Activated naive CD8-positive, alpha-beta T cell treated with anti-CD3 and anti-CD28 coated beads, Interleukin-2, amount 10 ng/mL, durations not matched to agents 7 days and 5 days (primary cell): ENCODE results near the gene C1QTNF6. TPM values are rescaled to one million over a fixed set of nuclear protein-coding genes. Genes with fewer than 3 reads are reported as not detected.
A peak's percentile ranks its signal among the peaks of the same experiment; 100 is the strongest.
"Not testable (repeated sequence)": the region's sequence is repeated elsewhere in the genome, so short reads cannot be mapped to it uniquely, and the experiment has no call there.

ENCODE experiments used
- ATAC-seq: fragments of 150-1000 bp; cut with Tn5 transposase; one replicate; pipeline ENCODE4 v1.10.0; 2021; ENCODE audit warnings: low read depth, moderate library complexity
- POLR2A ChIA-PET: fragments of 350-600 bp; sonication (Branson Sonifier 250); formaldehyde crosslinking; loops from one replicate; lab custom pipeline; 2021; ENCODE audit warnings: antibody characterized with exemption; lab: Charles Lee
- DNase-seq: peaks from one replicate; pipeline ENCODE4 v3.0.0; 2021
- H3K27ac Mint-ChIP-seq: one replicate; pipeline ENCODE4 v1.8.0; 2022; ENCODE audit warnings: mild to moderate bottlenecking, mixed read lengths
- H3K27me3 Mint-ChIP-seq: one replicate; pipeline ENCODE4 v1.8.0; 2022; ENCODE audit warnings: mild to moderate bottlenecking, moderate library complexity, mixed read lengths
- H3K36me3 Mint-ChIP-seq: one replicate; pipeline ENCODE4 v1.8.0; 2021; ENCODE audit warnings: mild to moderate bottlenecking, mixed read lengths
- H3K4me1 Mint-ChIP-seq: one replicate; pipeline ENCODE4 v1.8.0; 2021; ENCODE audit warnings: mixed read lengths
- H3K4me3 Mint-ChIP-seq: one replicate; pipeline ENCODE4 v1.8.0; 2022; ENCODE audit warnings: mild to moderate bottlenecking, moderate library complexity, mixed read lengths
- H3K9me3 Mint-ChIP-seq: one replicate; pipeline ENCODE4 v1.8.0; 2021; ENCODE audit warnings: mixed read lengths
- total RNA-seq, 2 experiments: library from RNA; stranded (reverse); gene quantifications; one replicate each; pipeline ENCODE4 v1.2.3, GENCODE V29; 2021

Gene C1QTNF6
- total RNA-seq, 2 experiments from 2014 or later, result 15.2 to 15.7 TPM

DNA sequence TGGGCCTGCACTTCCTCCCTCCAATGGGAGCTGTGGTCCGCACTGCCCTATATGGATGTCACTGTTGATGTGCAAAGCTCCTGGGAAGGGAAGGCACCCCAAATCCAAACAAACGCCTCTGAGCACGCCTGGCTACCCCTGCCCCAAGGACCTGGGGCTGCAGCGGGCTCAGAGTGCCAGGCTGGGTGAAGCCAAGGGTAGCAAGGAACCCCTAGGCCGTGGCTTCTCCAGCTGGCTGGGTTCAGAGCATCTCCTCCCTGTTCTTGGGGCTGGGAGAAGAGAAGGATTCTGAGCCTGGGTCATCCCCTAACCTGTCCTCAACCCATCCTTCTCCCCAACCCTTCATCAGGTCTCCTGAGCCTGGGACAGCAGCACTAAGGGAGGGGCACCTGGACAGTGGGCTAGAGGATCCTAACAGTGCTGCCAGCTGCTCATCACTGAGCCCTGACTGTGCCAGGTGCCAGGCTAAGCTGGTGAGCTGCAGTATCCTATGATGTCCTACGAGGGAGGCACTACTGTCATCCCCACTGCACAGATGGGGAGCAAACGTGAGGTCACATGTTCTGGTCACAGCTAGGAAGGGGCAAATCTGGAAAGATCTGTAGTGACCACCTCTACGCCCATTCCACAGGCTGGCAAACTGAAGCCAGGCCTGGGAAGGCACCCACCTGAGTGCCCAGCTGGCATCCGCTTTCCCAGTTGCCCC, 21.2 kb upstream of the C1QTNF6 start:
- ATAC-seq (no peak), DNase-seq (no peak)
- Mint-ChIP-seq H3K9me3 (no peaks in the 10 kb centered on the region), H3K4me3 (no peak overlapping the region), H3K27ac (peak overlapping the region; percentile 18), H3K36me3 (peaks cover 16% of the 10 kb centered on the region), H3K4me1 (peaks cover 12% of the 10 kb centered on the region), H3K27me3 (peaks cover 2% of the 10 kb centered on the region)
- POLR2A ChIA-PET, result interaction anchor here (1.3 to 2.8 kb wide), 5 partner anchors 9 to 129 kb away, joined by 4 to 16 read pairs (median 4); partner anchors contain the start of gene RAC2

DNA sequence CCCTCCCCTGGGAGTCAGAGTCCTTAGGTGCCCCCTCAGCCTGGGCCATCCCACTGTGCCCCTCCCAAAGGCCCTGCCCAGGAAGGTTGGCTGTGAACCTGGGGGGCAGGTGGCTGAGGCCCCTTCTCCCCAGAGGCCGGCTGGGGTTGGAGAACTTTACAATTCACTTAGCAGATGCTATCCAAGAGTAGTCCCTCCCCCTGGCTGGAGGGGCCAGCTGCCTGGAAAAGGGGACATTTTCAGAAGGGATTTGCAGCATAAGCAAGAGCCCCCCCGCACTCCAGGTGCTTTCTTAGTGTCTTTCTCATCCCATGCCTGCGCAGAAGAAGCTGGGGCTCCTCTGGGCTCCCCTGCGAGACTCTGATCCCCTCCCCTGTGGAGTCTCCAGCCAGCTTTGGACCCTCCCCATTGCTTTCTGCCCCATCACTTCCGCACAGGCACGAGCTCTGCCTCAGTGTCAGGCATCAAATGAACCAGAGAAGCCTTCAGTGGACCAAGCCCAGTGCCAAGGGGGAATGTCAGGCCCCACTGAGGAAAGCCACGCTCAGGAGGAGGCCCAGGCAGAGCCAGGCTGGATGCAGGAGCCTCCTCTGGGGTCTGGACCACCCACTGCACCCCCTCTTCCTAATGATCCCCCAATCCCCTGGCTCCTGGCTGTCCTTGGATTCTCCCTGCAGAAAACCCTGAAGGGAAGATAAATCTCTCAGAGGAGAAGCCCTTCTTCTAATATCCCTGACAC, 20.5 kb upstream of the C1QTNF6 start:
- peaks cover 12% of the 10 kb centered on the region for H3K36me3 Mint-ChIP-seq

DNA sequence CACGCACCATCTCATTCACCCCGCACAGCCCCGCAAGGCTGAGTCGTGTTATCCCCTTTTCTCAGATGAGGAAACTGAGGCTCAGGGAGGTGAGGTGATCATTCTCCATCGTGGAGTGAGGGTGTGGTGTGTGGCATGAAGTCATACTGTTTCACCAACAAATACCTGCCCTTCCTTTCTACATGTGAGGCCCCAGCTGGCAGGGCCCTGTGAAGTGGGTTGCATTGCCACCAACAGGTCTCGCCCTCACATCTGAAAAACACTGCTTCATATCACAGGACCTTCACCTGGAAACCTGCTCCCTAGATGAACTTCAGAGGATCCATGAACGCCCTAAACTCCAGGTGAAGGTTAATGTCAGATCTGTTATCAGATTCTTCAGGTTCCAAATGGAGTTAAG, 19.9 kb upstream of the C1QTNF6 start:
- H3K36me3 Mint-ChIP-seq, result peaks cover 10% of the 10 kb centered on the region
- DNase-seq (no peak), ATAC-seq (no peak)
- no peak overlapping the region for H3K4me3 Mint-ChIP-seq
- no peaks in the 10 kb centered on the region for H3K9me3 Mint-ChIP-seq
- POLR2A ChIA-PET, result interaction anchor here (0.9 to 1.5 kb wide), 2 partner anchors 8 to 34 kb away, joined by 3 to 5 read pairs; no protein-coding TSS in a partner anchor
- peaks cover 2% of the 10 kb centered on the region for H3K27me3 Mint-ChIP-seq
- H3K27ac Mint-ChIP-seq, result peak overlapping the region; percentile 54
- H3K4me1 Mint-ChIP-seq, result peaks cover 13% of the 10 kb centered on the region

More for the DNA sequence above, 20.5 kb upstream of the C1QTNF6 start:
- Mint-ChIP-seq H3K9me3 (no peaks in the 10 kb centered on the region), H3K27ac (peak overlapping the region; percentile 18), H3K4me1 (peaks cover 10% of the 10 kb centered on the region), H3K27me3 (peaks cover 2% of the 10 kb centered on the region), H3K4me3 (no peak overlapping the region)
- DNase-seq (peak; percentile 29), ATAC-seq (no peak)
- POLR2A ChIA-PET, result interaction anchor here (1.3 to 2.5 kb wide), 4 partner anchors 9 to 129 kb away, joined by 4 to 13 read pairs (median 4); partner anchors contain the start of gene RAC2

DNA sequence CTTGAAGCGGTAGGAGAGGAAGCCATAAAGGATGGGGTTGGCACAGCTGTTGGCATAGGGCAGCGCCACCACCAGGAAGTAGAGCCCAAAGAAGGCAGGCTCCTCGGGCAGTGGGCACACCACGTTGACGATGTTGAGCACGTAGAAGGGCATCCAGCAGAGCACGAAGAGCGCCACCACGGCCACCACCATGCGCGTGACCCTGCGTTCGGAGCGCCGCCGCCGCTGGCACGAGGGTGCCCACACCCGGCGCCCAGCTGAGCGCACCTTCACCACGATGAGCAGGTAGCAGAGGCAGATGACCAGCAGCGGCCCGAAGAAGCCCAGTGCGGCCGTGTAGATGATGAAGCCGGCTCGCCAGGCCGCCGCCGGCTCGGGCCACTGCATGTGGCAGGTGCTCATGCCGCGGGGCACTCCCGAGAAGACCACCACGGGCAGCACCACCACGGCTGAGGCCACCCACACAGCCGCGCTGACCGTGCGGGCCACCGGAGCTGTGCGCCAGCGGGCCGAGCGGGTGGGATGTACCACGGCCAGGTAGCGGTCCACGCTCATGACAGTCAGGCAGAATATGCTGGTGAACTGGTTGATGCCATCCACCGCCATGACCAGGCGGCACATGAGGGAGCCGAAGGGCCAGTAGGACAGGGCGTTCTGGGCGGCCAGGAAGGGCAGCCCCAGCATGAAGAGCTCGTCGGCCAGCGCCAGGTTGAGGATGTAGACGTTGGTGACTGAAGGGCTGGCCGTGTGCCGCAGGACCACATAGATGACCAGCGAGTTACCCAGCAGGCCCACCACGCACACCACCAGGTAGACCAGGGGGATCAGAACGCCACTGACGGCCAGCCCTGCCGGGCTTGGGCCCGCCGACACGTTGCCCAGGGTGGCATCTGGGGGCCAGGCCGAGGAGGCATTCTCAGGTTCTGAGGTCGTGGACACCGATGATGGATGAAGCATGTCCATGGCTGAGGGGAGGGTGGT, 19.1 kb upstream of the C1QTNF6 start:
- no peak overlapping the region for H3K27ac Mint-ChIP-seq
- H3K36me3 Mint-ChIP-seq, result peaks cover 9% of the 10 kb centered on the region
- POLR2A ChIA-PET, result interaction anchor here (0.9 to 1.8 kb wide), 4 partner anchors 9 to 38 kb away, joined by 3 to 6 read pairs (median 4); no protein-coding TSS in a partner anchor
- no peak overlapping the region for H3K4me3 Mint-ChIP-seq
- H3K9me3 Mint-ChIP-seq, result no peaks in the 10 kb centered on the region
- peaks cover 2% of the 10 kb centered on the region for H3K27me3 Mint-ChIP-seq
- ATAC-seq (no peak), DNase-seq (peak; percentile 26)
- H3K4me1 Mint-ChIP-seq, result peaks cover 14% of the 10 kb centered on the region

DNA sequence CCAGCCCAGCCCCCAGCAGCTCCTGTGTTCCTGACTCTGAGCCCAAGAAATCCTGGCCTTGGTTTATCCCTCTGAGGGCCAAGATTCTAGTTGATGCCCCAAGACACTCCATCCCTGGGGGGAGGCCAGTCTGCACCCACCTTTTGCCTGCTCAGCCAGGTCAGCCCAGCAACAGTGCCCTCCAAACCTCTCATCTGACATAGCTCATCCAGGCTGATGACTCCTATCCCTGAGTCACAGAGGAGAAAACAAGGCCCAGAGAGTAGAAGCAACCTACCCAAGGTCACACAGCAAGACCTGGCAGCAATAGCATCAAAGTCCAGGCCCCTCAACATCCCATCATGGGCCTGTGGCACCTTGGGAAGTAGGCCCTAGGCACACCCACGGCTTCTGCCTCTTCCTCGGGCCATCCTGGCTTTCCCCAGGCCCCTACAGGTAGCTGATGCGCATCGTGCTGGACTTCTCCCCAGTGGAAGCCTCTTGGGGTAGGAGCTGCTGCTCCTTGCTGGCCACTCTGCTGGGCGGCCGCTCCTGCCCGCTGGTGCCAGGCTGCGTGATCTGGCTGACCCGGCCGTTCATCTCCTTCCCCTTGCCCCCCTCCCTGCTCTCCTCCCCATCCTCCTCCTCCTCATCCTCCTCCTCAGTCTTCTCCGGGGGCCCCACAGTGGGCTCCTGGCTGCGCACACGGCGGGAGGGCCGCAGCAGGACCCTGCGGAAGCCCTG, 18.2 kb upstream of the C1QTNF6 start:
- H3K4me1 Mint-ChIP-seq, result peaks cover 16% of the 10 kb centered on the region
- peak; percentile 27 for DNase-seq
- peaks cover 9% of the 10 kb centered on the region for H3K36me3 Mint-ChIP-seq
- H3K9me3 Mint-ChIP-seq, result no peaks in the 10 kb centered on the region
- POLR2A ChIA-PET, result interaction anchor here (0.6 to 1.8 kb wide), 7 partner anchors 12 to 230 kb away, joined by 3 to 6 read pairs (median 3); partner anchors contain the start of gene RAC2
- no peak for ATAC-seq
- H3K27ac Mint-ChIP-seq, result no peak overlapping the region
- peaks cover 2% of the 10 kb centered on the region for H3K27me3 Mint-ChIP-seq
- H3K4me3 Mint-ChIP-seq, result no peak overlapping the region

DNA sequence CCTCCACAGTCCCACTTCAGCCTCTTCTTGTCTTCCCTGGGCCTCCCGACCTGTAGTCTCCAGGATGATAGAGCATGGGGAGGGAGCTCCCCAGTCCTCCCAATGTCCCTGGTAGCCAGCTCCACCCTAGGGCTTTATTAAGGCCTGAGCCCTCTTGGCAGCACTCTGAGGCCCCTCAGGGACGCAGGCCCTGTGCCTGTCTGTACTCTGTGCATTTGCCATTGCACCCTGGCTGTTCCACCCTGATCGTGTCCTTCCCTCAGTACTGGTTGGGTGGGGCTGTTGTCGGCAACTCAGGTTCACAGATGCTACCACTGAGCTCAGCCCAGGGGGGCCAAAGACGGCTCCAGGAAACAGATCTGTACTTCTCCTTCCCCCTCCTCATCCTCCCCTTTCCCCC, 17.0 kb upstream of the C1QTNF6 start:
- DNase-seq (peak; percentile 20), ATAC-seq (no peak)
- H3K36me3 Mint-ChIP-seq, result peaks cover 7% of the 10 kb centered on the region
- peaks cover 23% of the 10 kb centered on the region for H3K4me1 Mint-ChIP-seq
- POLR2A ChIA-PET, result interaction anchor here (1.3 to 1.8 kb wide), 3 partner anchors 13 to 18 kb away, joined by 3 to 6 read pairs (median 4); no protein-coding TSS in a partner anchor
- H3K4me3 Mint-ChIP-seq, result no peak overlapping the region
- peak overlapping the region; percentile 54 for H3K27ac Mint-ChIP-seq
- H3K9me3 Mint-ChIP-seq, result no peaks in the 10 kb centered on the region
- H3K27me3 Mint-ChIP-seq, result peaks cover 2% of the 10 kb centered on the region

DNA sequence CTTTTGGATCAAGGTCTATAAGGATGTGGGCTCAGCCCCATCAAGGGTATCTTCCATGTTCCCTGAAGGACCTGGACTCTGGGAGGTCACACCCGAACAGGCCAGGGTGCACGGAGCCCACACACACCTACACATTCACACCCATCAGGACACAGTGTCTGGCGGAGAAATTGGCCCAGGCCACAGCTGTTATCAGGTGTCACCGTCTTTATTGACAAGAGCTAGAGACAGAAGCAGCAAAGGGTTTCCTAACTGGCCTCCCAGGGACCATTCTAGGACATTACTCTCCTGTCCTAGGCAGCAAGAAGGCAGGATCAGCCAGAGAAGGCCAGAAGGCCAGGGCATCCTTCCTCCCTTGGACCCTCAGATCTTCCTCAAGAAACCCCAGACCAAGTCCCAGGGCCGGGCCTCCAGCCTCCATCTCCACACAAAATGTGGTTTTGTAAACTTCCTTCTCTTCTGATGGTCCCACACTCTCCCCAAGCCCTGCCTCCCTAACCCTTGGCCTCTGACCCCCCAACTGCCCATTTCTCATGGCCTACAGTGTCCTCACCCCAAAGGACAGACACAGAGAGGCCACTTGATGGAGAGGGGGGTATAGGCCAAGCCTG, 16.1 kb upstream of the C1QTNF6 start:
- ATAC-seq (no peak), DNase-seq (peak; percentile 25)
- no peaks in the 10 kb centered on the region for H3K9me3 Mint-ChIP-seq
- no peak overlapping the region for H3K27ac Mint-ChIP-seq
- peaks cover 28% of the 10 kb centered on the region for H3K4me1 Mint-ChIP-seq
- H3K4me3 Mint-ChIP-seq, result no peak overlapping the region
- POLR2A ChIA-PET, result interaction anchor here (2.5 kb wide), 1 partner anchor 14 kb away, joined by 8 read pairs; no protein-coding TSS in a partner anchor
- H3K36me3 Mint-ChIP-seq, result peaks cover 7% of the 10 kb centered on the region
- H3K27me3 Mint-ChIP-seq, result peaks cover 2% of the 10 kb centered on the region

DNA sequence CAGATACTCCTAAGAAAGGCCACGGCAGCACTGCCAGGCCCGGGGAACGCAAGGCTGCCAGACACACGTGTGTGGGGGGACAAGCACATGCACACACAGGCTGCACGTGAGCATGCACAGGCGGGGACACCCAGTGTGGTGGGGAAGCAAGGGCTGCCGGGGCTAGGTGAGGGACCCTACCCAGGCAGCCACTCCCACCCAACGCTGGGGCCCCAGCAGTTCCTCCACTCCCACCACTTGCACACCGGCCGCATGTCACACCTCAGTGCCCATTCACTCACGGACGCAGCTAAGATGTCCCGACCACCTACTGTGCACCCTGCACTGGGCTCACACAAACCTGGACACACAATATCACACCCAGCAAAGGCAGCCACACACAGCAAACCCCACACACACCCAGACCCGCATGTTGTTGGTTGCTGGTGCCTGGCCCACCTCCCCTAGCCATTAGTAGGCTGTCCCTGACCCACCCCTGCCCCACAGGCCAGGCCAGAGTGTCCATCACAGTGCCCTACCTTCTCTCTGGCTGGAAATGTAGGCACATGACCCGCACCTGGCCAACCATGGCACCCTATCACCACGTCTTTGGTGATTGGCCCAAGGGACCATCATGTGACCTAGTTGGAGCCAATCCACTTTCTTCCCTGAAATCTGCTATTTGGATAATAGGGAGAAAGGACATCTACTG, 15.5 kb upstream of the C1QTNF6 start:
- Mint-ChIP-seq H3K36me3 (peaks cover 7% of the 10 kb centered on the region), H3K4me3 (no peak overlapping the region), H3K27ac (no peak overlapping the region), H3K9me3 (no peaks in the 10 kb centered on the region), H3K27me3 (no peaks in the 10 kb centered on the region), H3K4me1 (peaks cover 27% of the 10 kb centered on the region)
- DNase-seq, result peak; percentile 28
- ATAC-seq, result no peak
- POLR2A ChIA-PET, result interaction anchor here (2.5 kb wide), 1 partner anchor 15 kb away, joined by 8 read pairs; no protein-coding TSS in a partner anchor

DNA sequence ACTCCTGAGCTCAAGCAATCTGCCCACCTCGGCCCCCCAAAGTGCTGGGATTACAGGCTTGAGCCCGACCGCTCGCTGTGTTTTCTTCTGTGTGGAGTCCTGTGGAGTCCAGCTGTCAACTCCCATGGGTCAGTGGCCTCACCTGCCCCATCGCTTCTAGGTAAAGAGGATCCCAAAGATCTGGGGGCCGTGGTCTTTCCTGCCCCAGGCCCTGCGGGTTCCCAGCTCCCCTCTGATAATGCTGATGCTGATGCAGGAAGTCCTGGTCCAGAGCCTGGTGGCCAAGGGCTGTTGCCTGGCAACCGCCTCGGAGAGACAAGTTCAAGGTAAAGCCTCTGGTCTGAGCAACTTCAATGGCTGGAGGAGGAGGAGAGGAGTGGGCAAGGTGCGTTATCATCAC, 14.7 kb upstream of the C1QTNF6 start:
- POLR2A ChIA-PET, result interaction anchor here (2.5 kb wide), 1 partner anchor 16 kb away, joined by 8 read pairs; no protein-coding TSS in a partner anchor
- Mint-ChIP-seq H3K9me3 (no peaks in the 10 kb centered on the region), H3K4me3 (no peak overlapping the region), H3K27ac (no peak overlapping the region), H3K27me3 (no peaks in the 10 kb centered on the region), H3K4me1 (peaks cover 30% of the 10 kb centered on the region), H3K36me3 (peaks cover 7% of the 10 kb centered on the region)
- DNase-seq (peak; percentile 27), ATAC-seq (no peak)

DNA sequence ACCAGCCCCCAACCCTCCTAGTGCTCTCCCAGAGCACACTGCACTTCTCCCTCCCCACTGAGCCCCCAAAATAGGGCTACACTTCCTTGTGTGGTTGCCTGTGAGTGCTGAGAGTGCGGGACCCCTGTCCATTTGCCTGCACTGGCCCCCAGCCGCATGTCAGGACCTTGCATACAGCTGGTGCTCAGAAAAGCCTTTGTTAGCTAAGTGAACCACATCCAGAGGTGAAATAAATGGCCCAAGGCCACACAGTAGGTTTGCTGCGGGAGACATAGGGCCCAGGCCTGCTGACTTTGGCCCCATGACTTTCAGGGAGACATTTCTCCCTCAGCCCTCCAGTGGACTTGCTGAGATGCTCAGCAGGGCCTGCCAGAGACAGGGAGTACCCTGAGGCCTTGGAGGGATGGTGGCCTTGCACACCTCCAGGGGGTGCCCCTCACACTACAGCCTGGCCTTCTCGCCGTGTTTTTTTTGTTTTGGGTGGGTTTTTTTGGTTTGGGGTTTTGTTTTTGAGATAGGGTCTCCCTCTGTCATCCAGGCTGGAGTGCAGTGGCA, 14.0 kb upstream of the C1QTNF6 start:
- H3K36me3 Mint-ChIP-seq, result peaks cover 5% of the 10 kb centered on the region
- peaks cover 32% of the 10 kb centered on the region for H3K4me1 Mint-ChIP-seq
- DNase-seq (peak; percentile 23), ATAC-seq (no peak)
- no peak overlapping the region for H3K4me3 Mint-ChIP-seq
- no peaks in the 10 kb centered on the region for H3K27me3 Mint-ChIP-seq
- H3K9me3 Mint-ChIP-seq, result no peaks in the 10 kb centered on the region
- POLR2A ChIA-PET, result interaction anchor here (0.6 to 2.5 kb wide), 4 partner anchors 17 to 79 kb away, joined by 3 to 12 read pairs (median 6); partner anchors contain the start of gene RAC2
- peak overlapping the region; percentile 50 for H3K27ac Mint-ChIP-seq

DNA sequence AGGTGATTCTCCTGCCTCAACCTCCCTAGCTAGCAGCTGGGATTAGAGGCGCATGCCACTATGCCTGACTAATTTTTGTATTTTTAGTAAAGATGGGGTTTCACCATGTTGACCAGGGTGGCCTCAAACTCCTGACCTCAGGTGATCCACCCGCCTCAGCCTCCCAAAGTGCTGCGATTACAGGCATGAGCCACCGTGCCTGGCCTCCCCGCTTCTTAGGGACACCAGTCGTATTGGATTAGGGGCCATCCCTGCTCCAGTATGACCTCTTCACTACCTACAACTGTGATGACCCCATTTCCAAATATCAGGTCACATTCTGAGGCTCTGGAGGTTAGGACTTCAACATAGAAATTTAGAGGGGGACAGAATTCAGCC, 13.4 kb upstream of the C1QTNF6 start:
- DNase-seq, H3K4me3 Mint-ChIP-seq, H3K27me3 Mint-ChIP-seq, H3K27ac Mint-ChIP-seq, H3K36me3 Mint-ChIP-seq, H3K9me3 Mint-ChIP-seq, ATAC-seq: not testable (repeated sequence)
- POLR2A ChIA-PET, result interaction anchor here (0.6 to 4.8 kb wide), 7 partner anchors 8 to 426 kb away, joined by 3 to 46 read pairs (median 12); partner anchors contain the start of genes IFT27, IL2RB and RAC2
- H3K4me1 Mint-ChIP-seq, result peaks cover 31% of the 10 kb centered on the region
